H1 (cell line): ENCODE data around the gene ALK. TPM values are rescaled to one million over a fixed set of nuclear protein-coding genes. Genes with fewer than 3 reads are reported as not detected.
A peak's percentile ranks its signal among the peaks of the same experiment; 100 is the strongest.

Source experiments
- CTCF ChIA-PET: fragments of 300-600 bp; sonication (Branson Sonifier 250); formaldehyde crosslinking; loops from one replicate; lab custom pipeline; 2021; ENCODE audit not compliant: partially characterized antibody; lab: Charles Lee
- POLR2A ChIA-PET: fragments of 300-600 bp; sonication (Branson Sonifier 250); formaldehyde crosslinking; loops from one replicate; lab custom pipeline; 2021; ENCODE audit warnings: inconsistent platforms; ENCODE audit not compliant: partially characterized antibody; lab: Charles Lee
- DNase-seq, 2 experiments: peaks; one replicate each; pipeline versions ENCODE4 v3.0.0 to v3.0.0-alpha.2; 2010 to 2022; ENCODE audit warnings: low spot score in 2 of 2, low read depth in 1 of 2, mixed read lengths in 1 of 2
- FAIRE-seq: peaks from 2 replicates; lab custom pipeline; 2011; peaks lifted over from hg19 to GRCh38; lab: Jason Lieb, UNC
- H2AFZ ChIP-seq: 2 replicates; pipeline ENCODE4 v1.8.1; 2012; ENCODE audit warnings: low read length, inconsistent platforms
- H2AK5ac ChIP-seq: 2 replicates; pipeline ENCODE4 v1.6.1; 2013; ENCODE audit warnings: low read depth, low read length
- H2BK120ac ChIP-seq: replicated peaks from 2 replicates; pipeline ENCODE3; 2013; ENCODE audit warnings: low read depth, low read length, inconsistent platforms
- H2BK12ac ChIP-seq: 2 replicates; pipeline ENCODE4 v1.6.1; 2013; ENCODE audit warnings: low read depth, low read length
- H2BK15ac ChIP-seq: 2 replicates; pipeline ENCODE4 v1.6.1; 2013; ENCODE audit warnings: low read length
- H2BK20ac ChIP-seq: 2 replicates; pipeline ENCODE4 v1.6.1; 2013; ENCODE audit warnings: low read length
- H2BK5ac ChIP-seq: 2 replicates; pipeline ENCODE4 v1.6.1; 2013; ENCODE audit warnings: low read depth, low read length
- H3K14ac ChIP-seq: 2 replicates; pipeline ENCODE4 v1.6.1; 2013; ENCODE audit warnings: inconsistent platforms; ENCODE audit not compliant: insufficient read length
- H3K18ac ChIP-seq: 2 replicates; pipeline ENCODE4 v1.6.1; 2013; ENCODE audit warnings: low read length; ENCODE audit errors: extremely low read depth
- H3K23ac ChIP-seq: 2 replicates; pipeline ENCODE4 v1.6.1; 2013; ENCODE audit warnings: inconsistent platforms; ENCODE audit not compliant: insufficient read length
- H3K23me2 ChIP-seq: 2 replicates; pipeline ENCODE4 v1.6.1; 2013; ENCODE audit warnings: low read depth, low read length
- H3K27ac ChIP-seq: 2 replicates; pipeline ENCODE4 v1.6.1; 2011; ENCODE audit warnings: low read depth, low read length, inconsistent platforms
- H3K27me3 ChIP-seq, 4 experiments: replicated peaks in 1 of 4; 1 replicate in 1 of 4; 2 replicates in 3 of 4; pipeline versions ENCODE4 v1.6.1 to v1.8.1; 2011 to 2013; ENCODE audit warnings: low read length in 3 of 4, mild to moderate bottlenecking in 3 of 4, inconsistent platforms in 2 of 4, mixed read lengths in 2 of 4, moderate library complexity in 1 of 4; ENCODE audit not compliant: control insufficient read depth in 3 of 4, insufficient read depth in 3 of 4; ENCODE audit errors: extremely low read depth in 1 of 4
- H3K36me3 ChIP-seq, 4 experiments: 2 replicates each; pipeline versions ENCODE4 v1.6.1 to v1.8.1; 2011 to 2013; ENCODE audit warnings: mild to moderate bottlenecking in 4 of 4, low read length in 3 of 4, moderate library complexity in 2 of 4, control low read depth in 1 of 4, inconsistent platforms in 1 of 4; ENCODE audit not compliant: insufficient read depth in 4 of 4, control insufficient read depth in 2 of 4
- H3K4ac ChIP-seq: replicated peaks from 2 replicates; pipeline ENCODE3; 2013; ENCODE audit warnings: low read length, low read depth, mixed read lengths, inconsistent platforms; ENCODE audit not compliant: insufficient read length
- H3K4me1 ChIP-seq, 4 experiments: replicated peaks in 1 of 4; 1 replicate in 1 of 4; 2 replicates in 3 of 4; pipeline versions ENCODE4 v1.6.1 to v1.8.1; 2011 to 2013; ENCODE audit warnings: low read length in 3 of 4, inconsistent platforms in 2 of 4, mixed read lengths in 1 of 4; ENCODE audit not compliant: insufficient read depth in 4 of 4, control insufficient read depth in 3 of 4
- H3K4me2 ChIP-seq, 2 experiments: 2 replicates each; pipeline versions ENCODE4 v1.6.1 to v1.8.1; 2011 to 2013; ENCODE audit warnings: low read depth in 2 of 2, low read length in 2 of 2, control low read depth in 1 of 2, inconsistent platforms in 1 of 2, mild to moderate bottlenecking in 1 of 2; ENCODE audit not compliant: insufficient read depth in 1 of 2
- H3K4me3 ChIP-seq, 4 experiments: fragments of 200-600, 300-600 bp in 1 of 4; sonication (generic), shearing (Covaris generic), sonication (Bioruptor Twin) in 1 of 4; 2 replicates each; pipeline versions ENCODE4 v1.5.1 to v1.8.1; 2011 to 2016; ENCODE audit warnings: low read length in 4 of 4, low read depth in 3 of 4, control low read depth in 2 of 4, inconsistent platforms in 2 of 4, mild to moderate bottlenecking in 2 of 4, mixed read lengths in 1 of 4, moderate library complexity in 1 of 4; ENCODE audit not compliant: insufficient read depth in 2 of 4; ENCODE audit errors: extremely low read depth in 1 of 4
- H3K56ac ChIP-seq: replicated peaks from 2 replicates; pipeline ENCODE3; 2013; ENCODE audit warnings: low read depth, mild to moderate bottlenecking, mixed read lengths, low read length, inconsistent platforms; ENCODE audit not compliant: insufficient read length
- H3K79me1 ChIP-seq: 2 replicates; pipeline ENCODE4 v1.6.1; 2013; ENCODE audit warnings: low read depth, low read length, control low read depth
- H3K79me2 ChIP-seq, 2 experiments: 2 replicates each; pipeline versions ENCODE4 v1.6.1 to v1.8.1; 2012 to 2013; ENCODE audit warnings: low read length in 2 of 2, mild to moderate bottlenecking in 2 of 2, inconsistent platforms in 1 of 2; ENCODE audit not compliant: insufficient read depth in 2 of 2, control insufficient read depth in 1 of 2
- H3K9ac ChIP-seq, 4 experiments: replicated peaks in 1 of 4; 1 replicate in 1 of 4; 2 replicates in 3 of 4; pipeline versions ENCODE4 v1.6.1 to v1.8.1; 2011 to 2013; ENCODE audit warnings: low read depth in 3 of 4, low read length in 3 of 4, control low read depth in 2 of 4, mild to moderate bottlenecking in 2 of 4, moderate library complexity in 2 of 4, inconsistent platforms in 1 of 4; ENCODE audit errors: extremely low read depth in 1 of 4
- H3K9me3 ChIP-seq, 2 experiments: 2 replicates each; pipeline versions ENCODE4 v1.6.1 to v1.8.1; 2012 to 2013; ENCODE audit warnings: mild to moderate bottlenecking in 2 of 2, moderate library complexity in 2 of 2, control low read depth in 1 of 2, inconsistent platforms in 1 of 2, low read depth in 1 of 2, low read length in 1 of 2, mixed read lengths in 1 of 2; ENCODE audit not compliant: insufficient read depth in 2 of 2
- H4K20me1 ChIP-seq, 2 experiments: replicated peaks in 1 of 2; 2 replicates each; pipeline versions ENCODE3 to v1.8.1; 2011 to 2013; ENCODE audit warnings: inconsistent platforms in 2 of 2, low read length in 2 of 2, mild to moderate bottlenecking in 1 of 2; ENCODE audit not compliant: insufficient read depth in 2 of 2, control insufficient read depth in 1 of 2
- H4K5ac ChIP-seq: 2 replicates; pipeline ENCODE4 v1.6.1; 2013; ENCODE audit warnings: low read length, low read depth, mixed read lengths, inconsistent platforms; ENCODE audit not compliant: insufficient read length
- H4K8ac ChIP-seq: 2 replicates; pipeline ENCODE4 v1.8.0; 2013; ENCODE audit warnings: mild to moderate bottlenecking, moderate library complexity, low read length, inconsistent platforms; ENCODE audit not compliant: insufficient read depth; ENCODE audit errors: extremely low read depth
- H4K91ac ChIP-seq: replicated peaks from 2 replicates; pipeline ENCODE3; 2013; ENCODE audit warnings: low read length, mixed read lengths, inconsistent platforms; ENCODE audit not compliant: insufficient read length
- CHD2 ChIP-seq: IDR thresholded peaks from 2 replicates; pipeline ENCODE4 v1.6.1; 2012; ENCODE audit warnings: low read length, improper control_type of control experiment
- EZH2 ChIP-seq: fragments of 200-600 bp; sonication (generic); IDR thresholded peaks from 2 replicates; pipeline ENCODE4 v1.7.1; 2012; ENCODE audit warnings: low read depth, mild to moderate bottlenecking, moderate library complexity, low read length, inconsistent platforms; ENCODE audit not compliant: severe bottlenecking
- FOSL1 ChIP-seq: IDR thresholded peaks from 2 replicates; pipeline ENCODE4 v1.6.1; 2011; ENCODE audit warnings: mild to moderate bottlenecking, low read depth, low read length, moderate library complexity; ENCODE audit not compliant: insufficient read depth
- KDM1A ChIP-seq: fragments of 200-600, 300-600 bp; sonication (generic); IDR thresholded peaks from 2 replicates; pipeline ENCODE4 v1.7.1; 2016; ENCODE audit warnings: mild to moderate bottlenecking, low read length, borderline replicate concordance
- KDM4A ChIP-seq: IDR thresholded peaks from one replicate; pipeline ENCODE4 v1.7.1; 2012; ENCODE audit warnings: low read depth, mild to moderate bottlenecking, moderate library complexity, low read length, inconsistent platforms; ENCODE audit not compliant: severe bottlenecking
- MAX ChIP-seq: IDR thresholded peaks from 2 replicates; pipeline ENCODE4 v1.6.1; 2012; ENCODE audit warnings: inconsistent platforms
- POLR2A ChIP-seq, 2 experiments: IDR thresholded peaks; 1 replicate in 1 of 2; 2 replicates in 1 of 2; pipeline ENCODE4 v1.6.1; 2011; ENCODE audit warnings: low read depth in 2 of 2, low read length in 2 of 2, mild to moderate bottlenecking in 2 of 2; ENCODE audit errors: control extremely low read depth in 1 of 2
- POU5F1 ChIP-seq: IDR thresholded peaks from 2 replicates; pipeline ENCODE4 v1.6.1; 2011; ENCODE audit warnings: low read depth, mild to moderate bottlenecking, low read length, moderate library complexity
- RBBP5 ChIP-seq: IDR thresholded peaks from 2 replicates; pipeline ENCODE4 v1.7.1; 2012; ENCODE audit warnings: low read depth, mild to moderate bottlenecking, inconsistent platforms, low read length, moderate library complexity, borderline replicate concordance
- RFX5 ChIP-seq: IDR thresholded peaks from 2 replicates; pipeline ENCODE4 v1.6.1; 2011; ENCODE audit warnings: low read depth, low read length, improper control_type of control experiment, borderline replicate concordance
- SIRT6 ChIP-seq: IDR thresholded peaks from one replicate; pipeline ENCODE4 v1.7.1; 2012; ENCODE audit warnings: low read length, inconsistent platforms
- SP4 ChIP-seq: IDR thresholded peaks from 2 replicates; pipeline ENCODE4 v1.6.1; 2012; ENCODE audit warnings: low read length, inconsistent platforms
- TBP ChIP-seq: IDR thresholded peaks from 2 replicates; pipeline ENCODE4 v1.6.1; 2011; ENCODE audit warnings: low read depth, low read length, improper control_type of control experiment
- WGBS, 2 experiments: shearing (Covaris generic) in 1 of 2; methylation state at CpG; one replicate each; pipeline versions ENCODE4 v1.1.6 to v1.1.7; 2013 to 2015; ENCODE audit warnings: low lambda C conversion rate in 2 of 2, mixed read lengths in 2 of 2, inconsistent platforms in 1 of 2, low coverage in 1 of 2, missing lambda C conversion rate in 1 of 2; ENCODE audit not compliant: insufficient replicate concordance in 2 of 2, insufficient coverage in 1 of 2, insufficient read length in 1 of 2; ENCODE audit errors: extremely low coverage in 1 of 2, missing lambda C conversion rate in 1 of 2; 5-methylcytosine and 5-hydroxymethylcytosine counted together
- polyA plus RNA-seq, 7 experiments: library from polyadenylated mRNA; depleted of rRNA in 3 of 7; stranded (reverse) in 5 of 7; unstranded in 2 of 7; fragments of >200 nt in 5 of 7; fragments of 200-250 nt in 2 of 7; gene quantifications; 1 replicate in 5 of 7; 2 replicates in 1 of 7; 4 replicates in 1 of 7; pipeline versions ENCODE4 v1.2.1 to v1.2.3, GENCODE V29; 2011 to 2013; ENCODE audit warnings: missing spikeins in 2 of 7, mixed read lengths in 2 of 7
- total RNA-seq: library from RNA; stranded (reverse); fragmentation: NEBNext Ultra II Directional; extraction: Animal tissue kit (Norgen Biotek cat#: 25700); gene quantifications from 2 replicates; pipeline ENCODE4 v1.2.1, GENCODE V29; 2021

The ALK gene
- total and polyA plus RNA-seq, 2 of the 8 experiments (the other 6 are each of a cell fraction or from before 2014, with no cell fraction given) = 0.02 to 0.09 TPM

DNA sequence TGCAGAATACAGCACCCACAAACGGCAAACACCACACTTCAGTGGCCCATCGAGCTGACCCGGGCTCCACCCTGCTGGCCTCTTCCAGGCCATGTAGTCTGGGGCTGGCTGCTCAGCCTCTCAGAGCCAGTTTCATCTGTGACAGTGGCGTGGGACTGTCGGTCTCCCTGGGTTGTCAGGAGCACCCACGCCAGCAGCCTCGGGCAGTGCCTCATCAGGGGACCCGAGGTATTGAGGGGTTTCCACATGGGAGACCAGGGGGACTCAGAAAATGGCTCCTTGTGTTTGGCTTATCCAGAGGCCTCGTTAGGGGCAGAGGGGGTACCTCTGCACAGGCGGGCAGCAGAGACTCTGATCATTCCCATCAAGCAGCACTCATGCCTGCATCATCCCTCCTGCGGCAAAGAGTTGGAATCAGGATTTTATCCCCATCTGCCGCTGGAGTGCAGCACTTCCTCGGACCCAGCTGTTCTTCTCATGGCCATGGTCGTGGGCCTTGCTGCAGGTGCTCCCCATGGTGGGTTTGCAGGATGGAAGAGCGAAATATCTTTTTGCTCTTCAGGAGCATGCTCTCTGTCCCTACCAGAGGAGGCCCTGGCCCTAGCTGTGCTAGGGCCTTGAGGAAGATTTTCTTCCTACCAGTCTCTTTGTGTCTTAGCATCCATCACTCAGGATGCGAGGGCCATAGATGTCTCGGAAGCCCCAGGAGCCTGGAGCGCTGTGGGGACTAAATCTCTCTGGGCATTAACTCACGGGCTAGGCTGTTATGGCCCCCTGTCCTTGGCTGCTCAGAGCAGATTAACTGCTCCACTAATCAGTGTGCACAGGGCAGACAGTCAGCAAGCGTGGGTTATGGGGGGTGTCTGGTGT is 705.4 kb downstream of the ALK start:
- H3K4ac ChIP-seq = no peak overlapping the region
- no peak overlapping the region for H3K18ac ChIP-seq
- H3K79me2 ChIP-seq = no peaks in the 10 kb centered on the region
- no peak overlapping the region for H2AK5ac ChIP-seq
- no peaks in the 10 kb centered on the region for H3K79me1 ChIP-seq
- H3K4me1 ChIP-seq = peaks cover 0 to 4% (median 0%) of the 10 kb centered on the region in 4 experiments; a peak in 2 of 7 replicates
- H2BK5ac ChIP-seq = no peak overlapping the region
- no peak overlapping the region for H3K56ac ChIP-seq
- H3K23me2 ChIP-seq = peaks cover 8% of the 10 kb centered on the region
- no peaks in the 10 kb centered on the region for H3K36me3 ChIP-seq
- H3K27me3 ChIP-seq = no peaks in the 10 kb centered on the region
- no peak overlapping the region for H3K4me2 ChIP-seq
- H4K20me1 ChIP-seq = peaks cover 0 to 8% of the 10 kb centered on the region in 2 experiments
- peak in 1 of 2 experiments; percentile 33 for DNase-seq
- H3K23ac ChIP-seq = no peak overlapping the region
- FAIRE-seq = no peak
- H4K8ac ChIP-seq = no peak overlapping the region; the same call in 1 of the 2 replicates
- POLR2A ChIA-PET = no interaction called here
- H3K14ac ChIP-seq = no peak overlapping the region
- CTCF ChIA-PET = interaction anchor here (0.6 to 0.9 kb wide), 2 partner anchors 23 to 809 kb away, joined by 3 to 4 read pairs; no protein-coding TSS in a partner anchor
- H2BK120ac ChIP-seq = no peak overlapping the region
- no peak overlapping the region for H3K4me3 ChIP-seq
- H2BK20ac ChIP-seq = no peak overlapping the region
- H3K9me3 ChIP-seq = no peaks in the 10 kb centered on the region
- H2AFZ ChIP-seq = no peak overlapping the region
- H3K27ac ChIP-seq = no peak overlapping the region
- H3K9ac ChIP-seq = no peak overlapping the region
- H2BK15ac ChIP-seq = no peak overlapping the region
- H4K5ac ChIP-seq = no peak overlapping the region
- WGBS, 2 experiments = 86% methylated on average over 20 of the region's 20 CpGs; no CpG with 5 or more reads in 1 of the 2 experiments
- no peak overlapping the region for H4K91ac ChIP-seq
- H2BK12ac ChIP-seq = no peak overlapping the region
- TF ChIP-seq CHD2 (no peak), POU5F1 (no peak), TBP (no peak), EZH2 (no peak), KDM1A (no peak), MAX (no peak), FOSL1 (no peak), RBBP5 (no peak), POLR2A (IDR thresholded peaks at IDR 0.05; ENCODE audit: control extremely low read depth in 1 of 2, low read depth in 2 of 2, low read length in 2 of 2) (no peak), KDM4A (no peak), RFX5 (no peak), SIRT6 (no peak), SP4 (no peak)
